HCT116 (cell line): ENCODE measurements around the gene PEX6. TPM values are rescaled to one million over a fixed set of nuclear protein-coding genes. Genes with fewer than 3 reads are reported as not detected.

ENCODE experiments used
- ATAC-seq: fragments of 200-7000 bp; cut with Tn5 transposase; 2 replicates; pipeline ENCODE4 v1.9.1; 2020; ENCODE audit warnings: mild to moderate bottlenecking, moderate library complexity
- BruUV-seq: library from RNA; stranded (reverse); fragments of 400-500 nt; replicated peaks from 2 replicates; lab custom pipeline; 2021; lab: Mats Ljungman, UMichigan
- CTCF ChIA-PET: fragments of 300-600 bp; sonication (Branson Sonifier 250); formaldehyde crosslinking; loops from one replicate; lab custom pipeline; 2021; ENCODE audit warnings: antibody characterized with exemption; lab: Charles Lee
- POLR2A ChIA-PET: fragments of 300-600, 350-600 bp; sonication (Branson Sonifier 250); formaldehyde crosslinking; loops from one replicate; lab custom pipeline; 2021; ENCODE audit warnings: antibody characterized with exemption; lab: Charles Lee
- RAD21 ChIA-PET, 2 experiments: fragments of 300-600 bp; sonication (Branson Sonifier 250); formaldehyde crosslinking; loops; one replicate each; lab custom pipeline; 2023; ENCODE audit warnings: low total read pairs in 2 of 2; ENCODE audit not compliant: uncharacterized antibody in 2 of 2, unreplicated experiment in 2 of 2, low non-redundant PET in 1 of 2; lab: Charles Lee
- DNase-seq: peaks from one replicate; pipeline ENCODE4 v3.0.0-alpha.2; 2010; ENCODE audit warnings: low read depth, low spot score
- H2AFZ ChIP-seq: fragments of 200-600 bp; shearing (Covaris generic), sonication (generic); 2 replicates; pipeline ENCODE4 v1.6.1; 2017; ENCODE audit warnings: low read depth, mixed run types, mixed read lengths, antibody characterized with exemption, low read length; ENCODE audit not compliant: poor library complexity, severe bottlenecking
- H3K27ac ChIP-seq: 2 replicates; pipeline ENCODE4 v1.5.1; 2012; ENCODE audit warnings: low read depth, low read length
- H3K27me3 ChIP-seq: fragments of 200-600 bp; sonication (generic); 2 replicates; pipeline ENCODE4 v1.6.1; 2016; ENCODE audit warnings: mixed run types, low read length, mixed read lengths; ENCODE audit not compliant: insufficient read depth
- H3K36me3 ChIP-seq, 2 experiments: fragments of 200-500 bp in 1 of 2; fragments of 200-600 bp in 1 of 2; sonication (Bioruptor generic) in 1 of 2; sonication (generic) in 1 of 2; 2 replicates each; pipeline versions ENCODE4 v1.5.1 to v1.6.1; 2014 to 2016; ENCODE audit warnings: low read length in 2 of 2, inconsistent platforms in 1 of 2, mixed read lengths in 1 of 2, mixed run types in 1 of 2; ENCODE audit not compliant: insufficient read depth in 2 of 2, control insufficient read depth in 1 of 2
- H3K4me1 ChIP-seq, 2 experiments: fragments of 200-600 bp in 1 of 2; sonication (generic) in 1 of 2; 2 replicates each; pipeline versions ENCODE4 v1.5.1 to v1.6.1; 2012 to 2017; ENCODE audit warnings: low read length in 2 of 2, inconsistent platforms in 1 of 2, mild to moderate bottlenecking in 1 of 2, mixed read lengths in 1 of 2, mixed run types in 1 of 2, moderate library complexity in 1 of 2; ENCODE audit not compliant: insufficient read depth in 2 of 2, control insufficient read depth in 1 of 2
- H3K4me2 ChIP-seq: fragments of 200-600 bp; sonication (generic); 2 replicates; pipeline ENCODE4 v1.6.1; 2017; ENCODE audit warnings: mixed run types, low read length, mixed read lengths
- H3K4me3 ChIP-seq, 2 experiments: fragments of 200-600 bp in 1 of 2; sonication (generic) in 1 of 2; replicated peaks in 1 of 2; 2 replicates each; pipeline ENCODE4 v1.5.1; 2011 to 2016; ENCODE audit warnings: low read length in 2 of 2, control low read depth in 1 of 2, low read depth in 1 of 2, mild to moderate bottlenecking in 1 of 2, mixed read lengths in 1 of 2, mixed run types in 1 of 2
- H3K79me2 ChIP-seq: fragments of 200-600 bp; sonication (generic); 2 replicates; pipeline ENCODE4 v1.6.1; 2017; ENCODE audit warnings: mild to moderate bottlenecking, mixed run types, low read length, moderate library complexity, mixed read lengths; ENCODE audit not compliant: insufficient read depth
- H3K9ac ChIP-seq: fragments of 200-600 bp; sonication (generic); 2 replicates; pipeline ENCODE4 v1.6.1; 2016; ENCODE audit warnings: low read length, mixed read lengths
- H3K9me2 ChIP-seq: fragments of 200-600 bp; sonication (generic), shearing (Covaris generic); 2 replicates; pipeline ENCODE4 v1.6.1; 2017; ENCODE audit warnings: mixed run types, mild to moderate bottlenecking, moderate library complexity; ENCODE audit not compliant: insufficient read depth
- H3K9me3 ChIP-seq, 2 experiments: fragments of 200-500 bp in 1 of 2; fragments of 200-600 bp in 1 of 2; sonication (Bioruptor generic) in 1 of 2; sonication (generic) in 1 of 2; 2 replicates each; pipeline ENCODE4 v1.6.1; 2014 to 2017; ENCODE audit warnings: low read length in 2 of 2, mixed read lengths in 2 of 2, inconsistent platforms in 1 of 2, low read depth in 1 of 2, mild to moderate bottlenecking in 1 of 2, mixed run types in 1 of 2, moderate library complexity in 1 of 2; ENCODE audit not compliant: control insufficient read depth in 1 of 2, insufficient read depth in 1 of 2
- H4K20me1 ChIP-seq: fragments of 200-600 bp; sonication (generic), shearing (Covaris generic); 2 replicates; pipeline ENCODE4 v1.6.1; 2017; ENCODE audit warnings: mixed run types, mild to moderate bottlenecking, moderate library complexity; ENCODE audit not compliant: insufficient read depth
- CTCF ChIP-seq, 3 experiments: fragments of 200-600 bp in 1 of 3; sonication (generic) in 1 of 3; IDR thresholded peaks in 2 of 3; conservative IDR thresholded peaks in 1 of 3; 2 replicates each; pipeline ENCODE4 v1.5.1; 2012 to 2017; ENCODE audit warnings: low read depth in 2 of 3, low read length in 2 of 3, antibody characterized with exemption in 1 of 3, borderline replicate concordance in 1 of 3, control low read depth in 1 of 3, mild to moderate bottlenecking in 1 of 3, mixed read lengths in 1 of 3, mixed run types in 1 of 3, moderate library complexity in 1 of 3; ENCODE audit not compliant: insufficient read depth in 1 of 3
- JUND ChIP-seq: IDR thresholded peaks from 2 replicates; pipeline ENCODE4 v1.6.1; 2012
- RAD21 ChIP-seq: IDR thresholded peaks from 2 replicates; pipeline ENCODE4 v1.6.1; 2012; ENCODE audit warnings: low read depth, mild to moderate bottlenecking
- SIN3A ChIP-seq: IDR thresholded peaks from 2 replicates; pipeline ENCODE4 v1.6.1; 2012; ENCODE audit warnings: low read depth
- SRF ChIP-seq: IDR thresholded peaks from 2 replicates; pipeline ENCODE4 v1.6.1; 2012; ENCODE audit warnings: low read depth
- YY1 ChIP-seq: IDR thresholded peaks from 2 replicates; pipeline ENCODE4 v1.6.1; 2011; ENCODE audit warnings: low read length, low read depth, moderate library complexity, mild to moderate bottlenecking; ENCODE audit not compliant: insufficient replicate concordance; ENCODE audit errors: extremely low read depth
- ZNF274 ChIP-seq: fragments of 200-500 bp; sonication (Bioruptor generic); IDR thresholded peaks from 2 replicates; pipeline ENCODE4 v1.6.1; 2014; ENCODE audit warnings: mild to moderate bottlenecking, low read depth, low read length, inconsistent platforms
- intact Hi-C: fragments of 100-400 bp; cut with micrococcal nuclease; formaldehyde crosslinking; loops from 2 replicates; pipeline ENCODE4 v1.10.0; 2022
- total RNA-seq: library from RNA; stranded (reverse); gene quantifications from one replicate; pipeline ENCODE4 v1.2.1, GENCODE V29; 2021; ENCODE audit not compliant: unreplicated experiment

PEX6 gene
- total RNA-seq, 1 experiment from 2014 or later: 21.4 TPM

DNA sequence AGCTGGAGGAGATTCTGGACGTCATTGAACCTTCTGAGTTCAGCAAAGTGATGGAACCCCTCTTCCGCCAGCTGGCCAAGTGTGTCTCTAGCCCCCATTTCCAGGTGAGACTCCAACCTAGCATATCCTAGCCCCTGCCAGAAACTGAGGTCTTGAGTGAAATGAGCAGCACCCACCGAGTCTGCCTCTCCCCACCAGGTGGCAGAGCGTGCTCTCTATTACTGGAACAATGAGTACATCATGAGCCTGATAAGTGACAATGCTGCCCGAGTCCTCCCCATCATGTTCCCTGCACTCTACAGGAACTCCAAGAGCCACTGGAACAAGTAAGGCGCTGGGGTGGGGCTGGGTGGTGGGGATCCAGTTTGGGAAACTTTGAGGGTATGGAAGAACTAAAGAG is 30.1 kb upstream of the PEX6 start:
- no peak for ATAC-seq
- intact Hi-C loops: loop anchor here (1.0 kb wide), 1 partner anchor 134 kb away; no protein-coding TSS in a partner anchor

GRCh38 chr6:43007126-43007525 is 28.1 kb upstream of the PEX6 start:
- CTCF ChIA-PET: no interaction called here
- H3K4me2 ChIP-seq: no peak overlapping the region
- intact Hi-C loops: no loop called here
- H2AFZ ChIP-seq: no peak overlapping the region
- peaks cover 0 to 2% of the 10 kb centered on the region in 2 experiments; a peak in 1 of 4 replicates for H3K4me1 ChIP-seq
- RAD21 ChIA-PET: no interaction called here
- H3K4me3 ChIP-seq: no peak overlapping the region
- H3K27me3 ChIP-seq: no peaks in the 10 kb centered on the region
- BruUV-seq: no TSS peak
- H3K79me2 ChIP-seq: peaks cover 7% of the 10 kb centered on the region; the same call in 1 of the 2 replicates
- H3K9me3 ChIP-seq: no peaks in the 10 kb centered on the region
- H3K9me2 ChIP-seq: no peaks in the 10 kb centered on the region
- H3K36me3 ChIP-seq: peaks cover 35 to 39% of the 10 kb centered on the region in 2 experiments; a peak in 3 of 4 replicates
- POLR2A ChIA-PET: no interaction called here
- no peak overlapping the region for H3K9ac ChIP-seq
- no peak for TF ChIP-seq YY1
- TF ChIP-seq SIN3A: no peak
- no peak for TF ChIP-seq JUND
- no peak for TF ChIP-seq SRF
- DNase-seq: no peak
- no peaks in the 10 kb centered on the region for H4K20me1 ChIP-seq
- no peak for ATAC-seq
- H3K27ac ChIP-seq: no peak overlapping the region

More for the DNA sequence above, 30.1 kb upstream of the PEX6 start:
- Histone ChIP-seq H3K79me2 (peaks cover 20% of the 10 kb centered on the region), H3K27ac (no peak overlapping the region), H3K27me3 (no peaks in the 10 kb centered on the region), H2AFZ (no peak overlapping the region), H3K9me3 (no peaks in the 10 kb centered on the region), H3K9me2 (no peaks in the 10 kb centered on the region), H3K4me2 (no peak overlapping the region), H3K36me3 (peaks cover 36 to 39% of the 10 kb centered on the region in 2 experiments; a peak in 3 of 4 replicates), H4K20me1 (no peaks in the 10 kb centered on the region), H3K9ac (no peak overlapping the region), H3K4me3 (no peak overlapping the region), H3K4me1 (peaks cover 7 to 13% of the 10 kb centered on the region in 2 experiments; a peak in 2 of 4 replicates)
- ChIA-PET POLR2A (interaction anchor here (1.1 kb wide), 1 partner anchor 25 kb away, joined by 3 read pairs; the partner anchor contains the start of gene PPP2R5D), RAD21 (no interaction called here), CTCF (interaction anchor here (1.0 to 1.1 kb wide), 2 partner anchors 25 to 135 kb away, joined by 3 read pairs; partner anchors contain the start of gene PPP2R5D)
- TF ChIP-seq RAD21 (no peak; the same call in 1 of the 2 replicates), CTCF (IDR thresholded peaks at IDR 0.05 in 2 of 3, conservative IDR thresholded peaks at IDR 0.05 in 1 of 3; ENCODE audit: borderline replicate concordance in 1 of 3, insufficient read depth in 1 of 3, low read depth in 2 of 3, low read length in 2 of 3) (peak in 2 of 3 experiments; percentile 56 to 59; a peak in 4 of 6 replicates), ZNF274 (no peak)
- no TSS peak for BruUV-seq
- no peak for DNase-seq
